ENCODE data around the gene C14orf132.

Gene C14orf132

GRCh38 chr14:96140952-96141351 lies 101.8 kb downstream of the C14orf132 start:
- no peak overlapping the region for H3K4me3 ChIP-seq (ENCODE audit: low read depth, low read length)

Data from iPS-11a (cell line).